HEK293T (cell line): Measurements from ENCODE around the gene MAG.

ENCODE experiments used
- CTCF ChIA-PET: fragments of 350-600 bp; formaldehyde crosslinking; extraction: SDS; loops from one replicate; lab custom pipeline; 2021; ENCODE audit warnings: antibody characterized with exemption, inconsistent platforms; lab: Yijun Ruan, JAX
- POLR2A ChIA-PET: fragments of 350-600 bp; formaldehyde crosslinking; extraction: SDS; loops from one replicate; lab custom pipeline; 2020; ENCODE audit warnings: antibody characterized with exemption, inconsistent platforms; lab: Yijun Ruan, JAX
- DNase-seq: peaks from one replicate; pipeline ENCODE4 v3.0.0; 2012; ENCODE audit warnings: mixed read lengths; ENCODE audit errors: extremely low spot score
- ARNT ChIP-seq: fragments of 450-650 bp; IDR thresholded peaks from 2 replicates; pipeline ENCODE4 v1.6.1; 2017; ENCODE audit warnings: mild to moderate bottlenecking
- BHLHE40 ChIP-seq: fragments of 450-650 bp; IDR thresholded peaks from 2 replicates; pipeline ENCODE4 v1.6.1; 2016; ENCODE audit warnings: mild to moderate bottlenecking, moderate library complexity, borderline replicate concordance
- CTBP1 ChIP-seq: fragments of 450-650 bp; IDR thresholded peaks from 2 replicates; pipeline ENCODE4 v1.6.1; 2016; ENCODE audit warnings: borderline replicate concordance
- ELF4 ChIP-seq: fragments of 450-650 bp; IDR thresholded peaks from 2 replicates; pipeline ENCODE4 v1.6.1; 2017; ENCODE audit warnings: antibody characterized with exemption
- FOXA1 ChIP-seq: fragments of 450-650 bp; IDR thresholded peaks from 2 replicates; pipeline ENCODE4 v1.6.1; 2016; ENCODE audit warnings: mild to moderate bottlenecking
- FOXK2 ChIP-seq: fragments of 450-650 bp; IDR thresholded peaks from 2 replicates; pipeline ENCODE4 v1.6.1; 2016; ENCODE audit warnings: mild to moderate bottlenecking
- FOXM1 ChIP-seq: fragments of 450-650 bp; IDR thresholded peaks from 2 replicates; pipeline ENCODE4 v1.6.1; 2017; ENCODE audit warnings: mild to moderate bottlenecking, borderline replicate concordance
- HDGF ChIP-seq: fragments of 450-650 bp; IDR thresholded peaks from 2 replicates; pipeline ENCODE4 v1.6.1; 2017; ENCODE audit warnings: antibody characterized with exemption, borderline replicate concordance
- L3MBTL2 ChIP-seq: fragments of 450-650 bp; conservative IDR thresholded peaks from 2 replicates; pipeline ENCODE4 v1.6.1; 2016; ENCODE audit warnings: mild to moderate bottlenecking
- LEF1 ChIP-seq: fragments of 450-650 bp; IDR thresholded peaks from 2 replicates; pipeline ENCODE4 v1.6.1; 2017; ENCODE audit warnings: mild to moderate bottlenecking, borderline replicate concordance
- NFRKB ChIP-seq: fragments of 450-650 bp; IDR thresholded peaks from 2 replicates; pipeline ENCODE4 v1.6.1; 2016; ENCODE audit warnings: mild to moderate bottlenecking, moderate library complexity
- SP1 ChIP-seq: fragments of 450-650 bp; IDR thresholded peaks from 2 replicates; pipeline ENCODE4 v1.6.1; 2017
- SUZ12 ChIP-seq: fragments of 450-650 bp; IDR thresholded peaks from 2 replicates; pipeline ENCODE4 v1.6.1; 2016; ENCODE audit warnings: mild to moderate bottlenecking
- TARDBP ChIP-seq: fragments of 450-650 bp; IDR thresholded peaks from 2 replicates; pipeline ENCODE4 v1.6.1; 2016
- ZNF384 ChIP-seq: fragments of 450-650 bp; IDR thresholded peaks from 2 replicates; pipeline ENCODE4 v1.6.1; 2016
- TF ChIP-seq, protein P1 (sequence below): fragments of 450-650 bp; IDR thresholded peaks from 2 replicates; pipeline ENCODE4 v1.6.1; 2016

MAG gene

DNA sequence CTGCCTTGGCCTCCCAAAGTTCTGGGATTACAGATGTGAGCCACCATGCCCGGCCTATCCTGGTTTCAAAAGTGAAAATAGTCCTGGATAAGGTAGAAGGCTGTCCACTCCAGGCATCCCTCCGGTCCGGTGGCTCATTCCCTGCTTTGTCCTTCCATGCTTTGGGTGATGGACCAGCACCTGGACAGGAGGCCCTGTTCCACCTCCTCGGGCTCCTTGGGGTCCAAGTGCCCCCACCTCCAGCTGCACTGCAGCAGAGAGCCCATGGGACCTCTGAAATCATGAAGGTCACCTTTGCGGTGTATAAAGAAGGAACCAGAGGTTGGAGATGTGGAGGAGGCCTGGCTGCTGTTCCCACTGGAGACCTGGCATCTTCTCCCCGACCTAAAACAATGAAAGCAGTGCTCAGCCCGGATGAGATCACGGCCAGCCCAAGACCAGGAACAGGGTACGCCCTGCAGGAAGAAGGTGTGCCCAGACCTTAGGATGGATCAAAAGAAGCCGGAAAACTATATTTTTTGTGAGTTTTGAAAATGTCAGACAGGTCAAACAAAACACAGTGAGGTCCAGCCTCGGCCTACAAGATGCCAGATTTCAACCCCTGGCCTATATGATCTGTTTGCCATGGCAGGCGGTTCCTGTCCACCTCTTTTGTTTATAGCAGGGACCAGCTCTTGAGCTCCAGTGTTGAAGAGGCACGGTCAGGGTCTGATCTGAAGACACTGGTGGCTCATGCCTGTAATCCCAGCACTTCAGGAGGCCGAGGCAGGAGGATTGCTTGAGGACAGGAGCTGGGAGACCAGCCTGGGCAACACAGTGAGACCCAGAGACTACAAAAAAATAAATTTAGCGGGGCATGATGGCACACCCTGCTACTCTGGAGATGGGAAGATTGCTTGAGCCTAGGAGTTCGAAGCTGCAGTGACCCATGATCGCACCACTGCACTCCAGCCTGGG lies 37.3 kb upstream of the MAG start:
- no peak for TF ChIP-seq FOXM1
- TF ChIP-seq, protein P1, sequence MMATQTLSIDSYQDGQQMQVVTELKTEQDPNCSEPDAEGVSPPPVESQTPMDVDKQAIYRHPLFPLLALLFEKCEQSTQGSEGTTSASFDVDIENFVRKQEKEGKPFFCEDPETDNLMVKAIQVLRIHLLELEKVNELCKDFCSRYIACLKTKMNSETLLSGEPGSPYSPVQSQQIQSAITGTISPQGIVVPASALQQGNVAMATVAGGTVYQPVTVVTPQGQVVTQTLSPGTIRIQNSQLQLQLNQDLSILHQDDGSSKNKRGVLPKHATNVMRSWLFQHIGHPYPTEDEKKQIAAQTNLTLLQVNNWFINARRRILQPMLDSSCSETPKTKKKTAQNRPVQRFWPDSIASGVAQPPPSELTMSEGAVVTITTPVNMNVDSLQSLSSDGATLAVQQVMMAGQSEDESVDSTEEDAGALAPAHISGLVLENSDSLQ, result no peak
- no peak for TF ChIP-seq HDGF
- CTCF ChIA-PET, result no interaction called here
- DNase-seq, result no peak
- POLR2A ChIA-PET, result interaction anchor here (1.8 kb wide), 1 partner anchor 10 kb away, joined by 6 read pairs; no protein-coding TSS in a partner anchor

DNA sequence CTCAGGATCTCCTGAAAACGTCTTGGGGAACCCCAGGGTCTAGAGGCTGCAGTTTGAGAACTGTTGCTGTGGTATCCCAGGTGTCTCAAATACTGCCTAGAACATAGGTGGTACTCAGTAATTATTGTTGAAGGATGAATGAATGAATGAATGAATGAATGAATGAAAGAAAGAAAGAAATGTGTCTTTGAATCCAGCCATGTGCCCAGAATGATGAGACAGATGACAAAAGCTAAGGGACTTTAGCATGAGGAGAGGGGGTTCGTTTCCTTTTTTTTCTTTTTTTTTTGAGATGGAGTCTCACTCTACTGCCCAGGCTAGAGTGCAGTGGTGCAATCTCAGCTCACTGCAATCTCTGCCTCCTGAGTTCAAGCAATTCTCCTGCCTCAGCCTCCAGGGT lies 35.4 kb upstream of the MAG start:
- TF ChIP-seq ARNT (no peak), BHLHE40 (no peak), L3MBTL2 (no peak), SUZ12 (no peak), NFRKB (no peak), CTBP1 (no peak), SP1 (no peak), TARDBP (no peak), ZNF384 (no peak), FOXM1 (no peak), LEF1 (no peak), FOXK2 (no peak), FOXA1 (no peak), ELF4 (no peak)
- TF ChIP-seq, protein P1, result no peak
- ChIA-PET POLR2A (interaction anchor here (1.8 kb wide), 1 partner anchor 8 kb away, joined by 6 read pairs; no protein-coding TSS in a partner anchor), CTCF (no interaction called here)
- DNase-seq, result no peak

DNA sequence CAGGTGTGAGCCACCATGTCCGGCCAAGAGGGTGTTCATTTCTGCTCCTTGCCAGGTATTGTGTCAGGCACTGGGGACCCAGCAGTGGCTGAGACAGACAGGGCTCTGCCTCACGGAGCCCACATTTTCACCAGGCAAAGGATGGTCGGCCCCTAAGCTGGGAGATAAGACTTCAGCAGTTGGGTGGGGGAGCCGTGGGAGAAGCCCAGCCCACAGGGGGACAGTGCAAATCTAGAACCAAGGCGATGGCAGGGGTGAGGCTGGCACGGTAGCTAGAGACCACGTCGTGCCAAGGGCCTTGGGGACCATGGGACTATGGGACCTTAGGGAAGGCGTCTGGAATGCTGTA lies 34.9 kb upstream of the MAG start:
- TF ChIP-seq HDGF (no peak), FOXM1 (no peak), CTBP1 (no peak), FOXA1 (no peak), ZNF384 (no peak), TARDBP (no peak), SP1 (no peak), ELF4 (no peak), FOXK2 (no peak), NFRKB (no peak), L3MBTL2 (no peak), SUZ12 (no peak), ARNT (no peak), LEF1 (no peak), BHLHE40 (no peak)
- TF ChIP-seq, protein P1, result no peak
- POLR2A ChIA-PET, result no interaction called here
- DNase-seq, result no peak
- CTCF ChIA-PET, result no interaction called here

DNA sequence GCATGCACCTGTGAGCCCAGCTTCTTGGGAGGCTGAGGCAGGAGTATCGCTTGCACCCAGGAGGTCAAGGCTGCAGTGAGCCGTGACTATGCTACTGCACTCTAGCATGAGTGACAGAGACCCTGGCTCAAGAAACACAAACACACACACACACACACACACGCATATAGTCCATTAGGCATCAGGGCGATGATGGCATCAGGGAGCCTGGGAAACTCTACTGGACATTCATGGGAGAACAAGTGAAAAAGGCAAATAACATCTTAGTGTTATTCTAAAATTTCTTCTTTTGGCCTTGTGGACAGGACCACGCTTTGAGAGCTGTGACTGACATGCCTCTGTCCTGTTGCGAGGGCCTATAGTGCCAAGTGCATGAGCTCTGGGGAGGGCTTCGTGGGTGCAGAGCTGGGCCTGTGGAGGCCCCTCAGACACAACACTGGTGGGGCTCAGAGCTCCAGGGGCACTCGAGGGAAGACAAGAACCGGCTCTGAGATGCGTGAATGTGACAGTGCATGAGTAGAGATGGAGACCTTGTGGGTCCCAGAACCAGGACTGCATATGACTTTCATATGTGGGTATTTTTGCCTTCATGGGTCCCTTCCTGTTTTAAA lies 31.2 kb upstream of the MAG start:
- DNase-seq, result no peak
- ChIA-PET CTCF (no interaction called here), POLR2A (interaction anchor here (1.6 kb wide), 1 partner anchor 10 kb away, joined by 5 read pairs; no protein-coding TSS in a partner anchor)
- TF ChIP-seq, protein P1, result no peak
- TF ChIP-seq CTBP1 (no peak), FOXA1 (no peak), NFRKB (no peak)

DNA sequence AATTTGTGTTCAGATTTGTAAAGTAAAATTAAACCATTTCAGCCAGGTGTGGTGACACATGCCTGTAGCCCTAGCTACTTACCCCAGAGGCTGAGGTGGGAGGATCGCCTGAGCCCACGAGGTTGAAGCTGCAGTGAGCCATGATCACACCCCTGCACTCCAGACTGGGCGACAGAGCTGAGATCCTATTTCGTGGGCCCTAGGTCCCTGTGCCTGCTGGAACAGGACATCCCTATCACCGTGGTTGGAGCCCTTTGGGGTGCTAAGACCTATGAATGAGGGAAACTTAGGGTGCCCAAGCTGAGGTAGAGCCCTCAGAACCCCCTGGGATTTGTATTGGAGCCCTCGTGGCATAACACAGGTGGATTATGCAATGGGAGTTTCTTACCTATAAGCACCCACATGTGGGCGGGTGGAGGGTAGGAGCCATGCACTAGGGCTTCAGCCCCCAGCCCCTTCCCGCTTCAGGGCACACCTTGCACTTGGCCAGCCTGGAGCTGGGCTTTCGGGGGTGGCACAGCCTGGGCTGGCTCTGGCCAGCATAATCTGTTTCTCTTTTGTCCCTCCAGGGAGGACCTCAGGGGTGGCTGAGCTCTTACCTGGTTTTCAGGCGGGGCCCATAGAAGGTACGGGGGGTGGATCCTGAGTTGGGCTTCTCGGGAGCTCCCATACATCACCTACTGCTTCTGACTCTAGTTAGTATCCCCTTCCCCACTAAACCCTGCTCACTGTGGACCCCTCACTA lies 30.4 kb upstream of the MAG start:
- CTCF ChIA-PET, result no interaction called here

More for the DNA sequence above, 30.4 kb upstream of the MAG start:
- DNase-seq, result no peak
- TF ChIP-seq, protein P1, result no peak
- TF ChIP-seq ZNF384, result no peak
- POLR2A ChIA-PET, result interaction anchor here (1.6 kb wide), 1 partner anchor 11 kb away, joined by 5 read pairs; no protein-coding TSS in a partner anchor
